RWPE1 (cell line): ENCODE results near the gene MAPKAPK3.
A peak's percentile ranks its signal among the peaks of the same experiment; 100 is the strongest.

Experiments used
- CTCF ChIA-PET: fragments of 350-600 bp; sonication (Branson Sonifier 250); formaldehyde crosslinking; extraction: SDS; loops from one replicate; lab custom pipeline; 2021; lab: Yijun Ruan, JAX
- POLR2A ChIA-PET: fragments of 400-600 bp; formaldehyde crosslinking; extraction: SDS; loops from one replicate; lab custom pipeline; 2020; ENCODE audit warnings: antibody characterized with exemption; ENCODE audit not compliant: low non-redundant PET; lab: Yijun Ruan, JAX
- DNase-seq: peaks from one replicate; pipeline ENCODE4 v3.0.0; 2012; ENCODE audit warnings: low spot score
- H3K27ac ChIP-seq: fragments of 450-650 bp; 2 replicates; pipeline ENCODE4 v1.5.1; 2017
- CTCF ChIP-seq: fragments of 450-650 bp; conservative IDR thresholded peaks from 2 replicates; pipeline ENCODE4 v1.5.1; 2017; ENCODE audit warnings: low read depth, mild to moderate bottlenecking

The MAPKAPK3 gene

DNA sequence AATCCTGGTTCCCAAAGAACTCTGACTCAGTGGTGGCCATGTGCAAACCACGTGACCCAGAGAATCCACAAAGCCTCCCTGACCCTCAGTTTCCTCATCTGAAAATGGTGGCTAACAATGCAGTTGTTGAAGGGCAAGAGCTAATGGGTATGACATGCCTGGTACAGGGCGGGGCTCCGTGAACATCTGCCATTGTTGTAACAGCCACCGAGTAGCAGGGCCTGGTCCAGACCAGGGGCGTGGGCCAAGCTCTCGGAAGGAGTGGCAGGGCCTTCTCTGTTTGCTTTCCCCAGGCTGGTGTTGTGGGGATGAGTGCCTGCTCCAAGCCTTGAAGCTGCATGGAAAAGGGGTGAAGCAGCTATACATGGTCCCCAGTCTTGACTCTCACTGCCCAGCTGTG, 13.4 kb downstream of the MAPKAPK3 start:
- CTCF ChIA-PET: no interaction called here

GRCh38 chr3:50630877-50631276, 13.9 kb downstream of the MAPKAPK3 start:
- peak overlapping the region; percentile 81 for H3K27ac ChIP-seq
- ChIA-PET CTCF (no interaction called here), POLR2A (no interaction called here)
- no peak for TF ChIP-seq CTCF
- no peak for DNase-seq

More for the DNA sequence above, 13.4 kb downstream of the MAPKAPK3 start:
- H3K27ac ChIP-seq: peak overlapping the region; percentile 81
- no peak for DNase-seq
- TF ChIP-seq CTCF: no peak
- POLR2A ChIA-PET: no interaction called here

DNA sequence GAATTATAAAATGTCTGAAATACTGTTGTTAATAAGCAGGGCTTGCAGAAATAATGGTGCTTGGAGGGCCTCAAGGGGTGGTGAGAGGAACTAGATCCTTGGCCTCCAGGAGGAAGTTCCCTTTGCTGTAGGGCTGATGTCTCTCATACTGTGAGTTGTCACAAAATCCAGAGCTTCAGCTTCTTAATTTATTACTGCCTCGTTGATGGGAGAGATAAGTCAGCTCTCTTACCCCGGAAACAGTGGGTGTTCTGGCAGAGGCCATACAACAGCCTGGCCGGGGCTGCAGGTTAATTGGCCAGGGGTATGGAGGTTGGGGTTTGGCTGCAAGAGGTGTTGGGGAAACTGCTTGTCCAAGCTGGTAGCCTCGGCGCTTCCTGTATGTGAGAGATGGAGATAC, 15.5 kb downstream of the MAPKAPK3 start:
- ChIA-PET POLR2A (no interaction called here), CTCF (no interaction called here)
- peak overlapping the region; percentile 48 for H3K27ac ChIP-seq
- no peak for DNase-seq
- TF ChIP-seq CTCF: no peak

DNA sequence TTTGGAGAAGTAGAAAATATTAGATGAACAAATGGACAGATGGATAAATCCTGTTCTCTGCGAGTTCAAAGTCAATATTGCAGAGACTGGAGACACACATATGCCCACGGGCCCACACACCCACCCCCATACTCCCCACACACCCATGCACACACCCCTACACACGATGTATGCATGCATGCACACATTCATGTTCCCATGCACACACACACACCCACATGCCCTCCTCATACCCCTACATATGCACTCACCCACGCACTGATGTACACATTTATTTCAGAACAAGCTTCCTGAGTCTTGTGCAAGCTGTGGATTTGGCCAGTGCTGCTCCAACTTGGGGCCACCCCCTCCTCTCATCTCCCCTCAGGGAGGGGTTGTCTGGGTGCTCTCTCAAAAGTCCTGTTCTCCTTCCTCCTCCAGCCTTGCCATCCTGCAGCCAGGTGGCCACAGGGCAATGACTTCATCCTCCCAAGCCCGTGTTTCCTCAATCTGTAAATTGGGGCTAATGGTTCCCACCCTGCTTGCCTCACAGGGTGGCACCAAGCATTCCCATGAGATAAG, 16.4 kb downstream of the MAPKAPK3 start:
- TF ChIP-seq CTCF: no peak
- ChIA-PET POLR2A (no interaction called here), CTCF (interaction anchor here (0.5 kb wide), 1 partner anchor 12 kb away, joined by 5 read pairs; no protein-coding TSS in a partner anchor)
- DNase-seq: no peak
- H3K27ac ChIP-seq: peak overlapping the region; percentile 48

DNA sequence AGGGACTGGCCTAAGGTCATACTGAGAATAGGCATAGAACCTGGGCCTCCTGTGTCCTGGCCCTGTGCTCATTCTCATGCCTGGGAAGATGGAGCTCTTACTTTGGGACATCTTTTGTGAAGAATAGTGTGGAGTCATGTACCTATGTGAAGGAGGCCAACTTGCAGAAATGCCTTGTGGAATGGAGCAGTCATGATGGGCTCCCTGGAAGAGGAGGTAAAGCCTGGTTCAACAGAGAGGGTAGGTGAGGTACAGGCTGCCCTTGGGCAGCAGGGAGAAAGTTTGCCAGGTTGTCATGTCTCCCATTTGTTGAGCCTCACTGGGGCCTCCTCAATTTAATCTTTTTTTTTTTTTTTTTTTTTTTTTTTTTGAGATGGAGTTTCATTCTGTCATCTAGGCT, 18.1 kb downstream of the MAPKAPK3 start:
- ChIA-PET CTCF (no interaction called here), POLR2A (no interaction called here)
- no peak overlapping the region for H3K27ac ChIP-seq

DNA sequence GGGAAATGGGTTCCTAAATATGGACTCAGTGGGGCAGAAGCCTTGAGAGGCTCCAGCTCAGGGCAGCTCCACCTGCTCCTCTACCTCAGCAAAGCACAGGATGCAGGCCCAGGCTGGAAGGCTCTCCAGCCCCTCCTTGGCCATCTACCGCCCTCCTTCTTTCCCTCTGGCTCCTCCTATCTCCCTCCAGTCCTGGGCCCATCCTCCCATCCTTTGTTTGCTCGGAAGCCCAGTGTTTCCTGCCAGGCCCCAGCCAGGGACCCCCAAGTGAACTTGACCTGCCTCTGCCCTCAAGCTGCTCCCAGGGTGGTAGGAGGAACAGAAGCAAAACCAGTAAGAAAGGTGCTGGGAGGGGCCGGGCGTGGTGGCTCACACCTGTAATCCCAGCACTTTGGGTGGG, 20.1 kb downstream of the MAPKAPK3 start:
- CTCF ChIA-PET: no interaction called here
- no peak for DNase-seq
- H3K27ac ChIP-seq: no peak overlapping the region
- POLR2A ChIA-PET: no interaction called here
- TF ChIP-seq CTCF: no peak

More for the DNA sequence above, 18.1 kb downstream of the MAPKAPK3 start:
- DNase-seq: no peak
- TF ChIP-seq CTCF: no peak
